K562 (cell line): ENCODE measurements around the gene CHRNE. TPM values are rescaled to one million over a fixed set of nuclear protein-coding genes. Genes with fewer than 3 reads are reported as not detected.
A peak's percentile ranks its signal among the peaks of the same experiment; 100 is the strongest.

Source experiments
- ARID2 ChIP-seq: fragments of 450-650 bp; IDR thresholded peaks from 2 replicates; pipeline ENCODE4 v1.6.1; 2017; ENCODE audit warnings: antibody characterized with exemption, mild to moderate bottlenecking
- ASH1L ChIP-seq: fragments of 450-650 bp; IDR thresholded peaks from 2 replicates; pipeline ENCODE4 v1.6.1; 2018; ENCODE audit warnings: borderline replicate concordance, mild to moderate bottlenecking, low read depth; ENCODE audit not compliant: partially characterized antibody
- BCOR ChIP-seq: fragments of 450-650 bp; IDR thresholded peaks from 2 replicates; pipeline ENCODE4 v1.6.1; 2016
- BHLHE40 ChIP-seq: IDR thresholded peaks from 2 replicates; pipeline ENCODE4 v1.6.1; 2011; ENCODE audit warnings: low read length, improper control_type of control experiment
- CTCF ChIP-seq, 3 experiments: IDR thresholded peaks in 2 of 3; conservative IDR thresholded peaks in 1 of 3; 2 replicates each; pipeline ENCODE4 v1.5.1; 2011 to 2012; ENCODE audit warnings: low read length in 3 of 3, mild to moderate bottlenecking in 3 of 3, control low read depth in 2 of 3, improper control_type of control experiment in 1 of 3, inconsistent platforms in 1 of 3, low read depth in 1 of 3, mixed read lengths in 1 of 3, moderate library complexity in 1 of 3; ENCODE audit not compliant: insufficient read depth in 2 of 3
- CXXC5 ChIP-seq: fragments of 250-450 bp; sonication (Bioruptor Pico); IDR thresholded peaks from 2 replicates; pipeline ENCODE4 v1.8.0; 2022; ENCODE audit warnings: inconsistent platforms, mild to moderate bottlenecking, moderate library complexity
- DIDO1 ChIP-seq: fragments of 450-650 bp; IDR thresholded peaks from 2 replicates; pipeline ENCODE4 v1.6.1; 2016; ENCODE audit warnings: low read depth, missing biosample characterization, missing genetic modification characterization
- FOSL1 ChIP-seq: fragments of 200-800 bp; sonication (Bioruptor generic); conservative IDR thresholded peaks from 2 replicates; pipeline ENCODE4 v1.6.1; 2016; ENCODE audit warnings: missing genetic modification characterization, missing compliant biosample characterization
- MCM7 ChIP-seq, 2 experiments: fragments of 450-650 bp; IDR thresholded peaks; 2 replicates each; pipeline ENCODE4 v1.6.1; 2016 to 2018
- RAD21 ChIP-seq, 2 experiments: fragments of 250-450 bp in 1 of 2; fragments of 450-650 bp in 1 of 2; sonication (Bioruptor Pico) in 1 of 2; formaldehyde crosslinking in 1 of 2; IDR thresholded peaks in 1 of 2; conservative IDR thresholded peaks in 1 of 2; 2 replicates each; pipeline versions ENCODE4 v1.4.0 to v1.8.0; 2020 to 2022; ENCODE audit warnings: mild to moderate bottlenecking in 2 of 2, moderate library complexity in 1 of 2
- ZFX ChIP-seq: sonication (generic); formaldehyde crosslinking; IDR thresholded peaks from 2 replicates; pipeline ENCODE4 v1.8.0; 2022; ENCODE audit warnings: mild to moderate bottlenecking, missing genetic modification reagents, moderate library complexity
- ZNF239 ChIP-seq: fragments of 250-450 bp; sonication (Bioruptor Pico); IDR thresholded peaks from 2 replicates; pipeline ENCODE4 v1.4.0; 2020; ENCODE audit warnings: mild to moderate bottlenecking
- ZNF41 ChIP-seq: fragments of 250-450 bp; sonication (Bioruptor Pico); conservative IDR thresholded peaks from 2 replicates; pipeline ENCODE4 v1.4.0; 2020; ENCODE audit warnings: mild to moderate bottlenecking
- polyA plus RNA-seq, 8 experiments: library from polyadenylated mRNA; depleted of rRNA in 4 of 8; stranded (reverse) in 5 of 8; unstranded in 3 of 8; fragments of >200 nt; fragmentation: Nextera tagmentation in 2 of 8; fragmentation: Illumina TruSeq in 1 of 8; extraction: Ambion mirVana in 2 of 8; extraction: Trizol in 1 of 8; gene quantifications; 2 replicates each; pipeline versions ENCODE4 v1.2.1 to v1.2.3, GENCODE V29; 2011 to 2014; ENCODE audit warnings: inconsistent platforms in 1 of 8, missing spikeins in 1 of 8
- total RNA-seq, 7 experiments: library from RNA; depleted of rRNA in 6 of 7; stranded (reverse); fragments of >200 nt in 6 of 7; fragmentation: Illumina TruSeq in 2 of 7; extraction: Trizol in 2 of 7; gene quantifications; 2 replicates each; pipeline versions ENCODE4 v1.2.1 to v1.2.3, GENCODE V29; 2011 to 2021; ENCODE audit warnings: low replicate concordance in 1 of 7
- TF ChIP-seq, protein P1 (sequence below): fragments of 450-650 bp; IDR thresholded peaks from 2 replicates; pipeline ENCODE4 v1.6.1; 2016; ENCODE audit warnings: borderline replicate concordance
- TF ChIP-seq, protein P2 (sequence below), 2 experiments: fragments of 450-650 bp in 1 of 2; sonication (generic) in 1 of 2; formaldehyde crosslinking in 1 of 2; IDR thresholded peaks in 1 of 2; conservative IDR thresholded peaks in 1 of 2; 2 replicates each; pipeline versions ENCODE4 v1.6.1 to v1.8.1; 2016 to 2023; ENCODE audit warnings: mild to moderate bottlenecking in 2 of 2, moderate library complexity in 2 of 2, inconsistent platforms in 1 of 2, missing genetic modification reagents in 1 of 2
- TF ChIP-seq, protein P3 (sequence below): fragments of 250-450 bp; sonication (Bioruptor Pico); IDR thresholded peaks from 2 replicates; pipeline ENCODE4 v1.5.0; 2021

The CHRNE gene
- total and polyA plus RNA-seq, 9 of the 15 experiments (the other 6 are each of a cell fraction or from before 2014, with no cell fraction given): not detected

DNA sequence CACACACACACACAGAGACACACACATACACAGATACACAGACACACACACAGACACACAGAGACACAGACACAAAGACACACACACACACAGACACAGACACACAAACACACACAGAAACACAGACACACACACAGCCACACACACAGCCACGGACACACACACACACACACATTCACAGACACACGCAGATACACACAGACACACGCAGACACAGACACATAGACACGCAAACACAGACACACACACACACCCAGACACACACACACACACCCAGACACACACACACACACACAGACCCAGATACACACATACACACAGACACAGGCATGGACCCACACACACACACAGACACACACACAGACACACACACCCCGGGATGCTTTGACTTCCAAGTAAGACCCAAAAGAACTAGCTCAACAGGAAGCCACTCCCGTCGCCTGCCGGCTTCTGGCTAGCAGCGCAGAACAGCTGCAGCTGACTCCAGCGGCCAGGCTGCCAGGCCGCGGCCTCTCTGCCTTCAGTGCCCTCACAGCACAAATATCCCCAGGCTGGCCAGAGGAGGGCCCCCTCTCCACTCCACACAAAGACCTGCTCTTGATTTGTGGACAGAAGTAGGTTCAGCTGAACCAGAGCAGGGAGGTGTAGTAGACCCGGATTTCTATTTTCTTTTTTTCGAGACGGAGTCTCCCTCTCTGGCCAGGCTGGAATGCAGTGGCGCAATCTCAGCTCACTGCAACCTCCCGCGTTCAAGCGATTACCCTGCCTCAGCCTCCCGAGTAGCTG lies 6.0 kb upstream of the CHRNE start (continued):
- TF ChIP-seq, protein P1, sequence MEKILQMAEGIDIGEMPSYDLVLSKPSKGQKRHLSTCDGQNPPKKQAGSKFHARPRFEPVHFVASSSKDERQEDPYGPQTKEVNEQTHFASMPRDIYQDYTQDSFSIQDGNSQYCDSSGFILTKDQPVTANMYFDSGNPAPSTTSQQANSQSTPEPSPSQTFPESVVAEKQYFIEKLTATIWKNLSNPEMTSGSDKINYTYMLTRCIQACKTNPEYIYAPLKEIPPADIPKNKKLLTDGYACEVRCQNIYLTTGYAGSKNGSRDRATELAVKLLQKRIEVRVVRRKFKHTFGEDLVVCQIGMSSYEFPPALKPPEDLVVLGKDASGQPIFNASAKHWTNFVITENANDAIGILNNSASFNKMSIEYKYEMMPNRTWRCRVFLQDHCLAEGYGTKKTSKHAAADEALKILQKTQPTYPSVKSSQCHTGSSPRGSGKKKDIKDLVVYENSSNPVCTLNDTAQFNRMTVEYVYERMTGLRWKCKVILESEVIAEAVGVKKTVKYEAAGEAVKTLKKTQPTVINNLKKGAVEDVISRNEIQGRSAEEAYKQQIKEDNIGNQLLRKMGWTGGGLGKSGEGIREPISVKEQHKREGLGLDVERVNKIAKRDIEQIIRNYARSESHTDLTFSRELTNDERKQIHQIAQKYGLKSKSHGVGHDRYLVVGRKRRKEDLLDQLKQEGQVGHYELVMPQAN: peak; percentile 48; the same call in 1 of the 2 replicates
- TF ChIP-seq RAD21 (CRISPR knock-in tag; conservative IDR thresholded peaks at IDR 0.05 in 1 of 2, IDR thresholded peaks at IDR 0.05 in 1 of 2) (peak; percentile 70 to 84), ZFX (peak; percentile 62), MCM7 (IDR thresholded peaks at IDR 0.05) (peak in 1 of 2 experiments; percentile 68; a peak in 1 of 4 replicates), ZNF239 (no peak), DIDO1 (peak; percentile 59; the same call in 1 of the 2 replicates), BHLHE40 (peak; percentile 33; the same call in 1 of the 2 replicates), FOSL1 (tag) (no peak), BCOR (peak; percentile 67), CTCF (IDR thresholded peaks at IDR 0.05 in 2 of 3, conservative IDR thresholded peaks at IDR 0.05 in 1 of 3; ENCODE audit: insufficient read depth in 2 of 3, low read depth in 1 of 3, low read length in 3 of 3) (peak; percentile 80 to 87 (median 85)), ARID2 (0 out of 2 replicates have a peak, but pooled peaks have one; percentile 15), ZNF41 (CRISPR knock-in tag) (no peak), ASH1L (peak; percentile 20), CXXC5 (CRISPR knock-in tag) (peak; percentile 21; the same call in 1 of the 2 replicates)
- TF ChIP-seq, protein P2, sequence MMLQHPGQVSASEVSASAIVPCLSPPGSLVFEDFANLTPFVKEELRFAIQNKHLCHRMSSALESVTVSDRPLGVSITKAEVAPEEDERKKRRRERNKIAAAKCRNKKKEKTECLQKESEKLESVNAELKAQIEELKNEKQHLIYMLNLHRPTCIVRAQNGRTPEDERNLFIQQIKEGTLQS (IDR thresholded peaks at IDR 0.05): no peak
- TF ChIP-seq, protein P2 (CRISPR knock-in tag; conservative IDR thresholded peaks at IDR 0.05): no peak
- TF ChIP-seq, protein P3, sequence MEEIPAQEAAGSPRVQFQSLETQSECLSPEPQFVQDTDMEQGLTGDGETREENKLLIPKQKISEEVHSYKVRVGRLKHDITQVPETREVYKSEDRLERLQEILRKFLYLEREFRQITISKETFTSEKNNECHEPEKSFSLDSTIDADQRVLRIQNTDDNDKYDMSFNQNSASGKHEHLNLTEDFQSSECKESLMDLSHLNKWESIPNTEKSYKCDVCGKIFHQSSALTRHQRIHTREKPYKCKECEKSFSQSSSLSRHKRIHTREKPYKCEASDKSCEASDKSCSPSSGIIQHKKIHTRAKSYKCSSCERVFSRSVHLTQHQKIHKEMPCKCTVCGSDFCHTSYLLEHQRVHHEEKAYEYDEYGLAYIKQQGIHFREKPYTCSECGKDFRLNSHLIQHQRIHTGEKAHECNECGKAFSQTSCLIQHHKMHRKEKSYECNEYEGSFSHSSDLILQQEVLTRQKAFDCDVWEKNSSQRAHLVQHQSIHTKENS (CRISPR knock-in tag): no peak
